HG02840 (cell line): ENCODE measurements around the gene SHROOM3.
"Not testable (repeated sequence)": the region's sequence is repeated elsewhere in the genome, so short reads cannot be mapped to it uniquely, and the experiment has no call there.

Experiments
- ATAC-seq: cut with Tn5 transposase; IDR thresholded peaks from one replicate; pipeline ENCODE4 v1.9.1; 2021; ENCODE audit warnings: mild to moderate bottlenecking, moderate library complexity, moderate number of reproducible peaks; ENCODE audit not compliant: unreplicated experiment, low FRiP score

Gene SHROOM3

GRCh38 chr4:76585897-76586360 lies 150.9 kb downstream of the SHROOM3 start:
- ATAC-seq, result no peak

- ATAC-seq, result no peak
Measured at GRCh38 chr4:76588274-76588673, 153.2 kb downstream of the SHROOM3 start.

GRCh38 chr4:76589402-76589801 lies 154.4 kb downstream of the SHROOM3 start:
- no peak for ATAC-seq

DNA sequence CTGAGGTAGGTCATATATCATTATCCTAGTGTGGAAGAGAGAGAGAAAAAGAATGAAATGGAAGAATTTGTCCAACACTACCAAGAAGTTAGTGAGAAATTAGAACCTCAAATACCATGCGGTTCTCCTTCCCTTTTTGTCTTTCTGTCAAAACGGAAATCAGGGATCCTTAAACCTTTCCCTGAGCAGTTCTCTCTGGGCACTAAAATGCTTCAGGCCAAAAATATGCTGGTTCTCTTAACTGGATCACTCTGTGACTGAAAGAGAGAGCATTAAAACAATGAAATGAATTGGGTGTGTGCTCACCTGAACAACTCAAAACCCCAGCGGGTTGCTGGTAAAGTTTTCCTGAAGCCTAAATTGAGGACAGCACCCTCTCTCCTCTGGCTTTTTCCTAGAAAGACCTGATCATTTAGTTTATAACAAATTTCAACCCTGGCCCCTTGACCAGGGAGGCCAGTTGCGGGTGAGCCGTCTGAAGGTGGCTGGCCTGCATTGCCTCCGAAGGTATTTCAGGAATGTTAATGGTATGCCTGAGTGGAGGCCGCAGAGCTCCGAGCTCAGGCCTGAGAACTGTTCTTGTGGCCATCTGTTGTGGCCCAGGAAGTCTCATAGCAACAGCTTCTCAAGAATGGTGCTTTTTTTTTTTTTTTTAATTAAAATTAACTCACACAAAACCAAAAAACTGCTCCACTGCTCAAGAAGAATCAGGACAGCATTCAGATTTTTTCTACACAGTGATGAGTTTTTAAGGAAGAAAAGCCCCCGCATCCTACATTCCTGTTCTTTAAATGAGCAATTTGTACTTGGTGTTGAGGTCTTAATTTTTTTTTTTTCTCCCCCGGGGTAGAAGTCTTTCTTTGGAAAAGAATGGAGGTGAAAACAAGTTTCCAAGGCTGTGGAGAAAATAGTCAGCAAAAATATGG lies 155.1 kb downstream of the SHROOM3 start:
- no peak for ATAC-seq

DNA sequence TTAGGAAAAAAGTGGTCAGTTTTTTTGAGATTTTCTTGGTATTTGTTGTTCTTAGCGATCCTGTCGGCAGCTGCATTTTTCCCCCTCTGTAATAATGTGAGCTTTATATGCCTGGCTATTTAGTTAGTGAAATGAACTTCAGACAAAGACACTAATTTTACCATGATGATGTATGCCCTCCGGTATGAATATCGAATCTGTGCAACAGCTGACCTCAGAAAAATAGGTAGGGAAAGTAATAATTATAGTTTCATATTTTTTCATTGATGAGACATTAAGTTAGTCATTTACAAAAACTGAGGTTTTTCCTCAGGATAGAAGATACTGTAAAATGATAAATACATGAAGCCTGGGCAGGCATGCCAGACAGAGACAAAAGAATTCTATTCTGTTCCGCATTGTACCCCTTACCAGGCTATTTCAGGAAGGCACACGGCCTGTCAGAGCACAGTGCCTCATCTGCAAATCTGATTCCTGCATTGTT lies 155.8 kb downstream of the SHROOM3 start:
- no peak for ATAC-seq

GRCh38 chr4:76591992-76592391 lies 157.0 kb downstream of the SHROOM3 start:
- ATAC-seq, result no peak

- ATAC-seq, result no peak
Measured at GRCh38 chr4:76592460-76592859, 157.4 kb downstream of the SHROOM3 start.

GRCh38 chr4:76594173-76594572 lies 159.1 kb downstream of the SHROOM3 start:
- ATAC-seq, result no peak

DNA sequence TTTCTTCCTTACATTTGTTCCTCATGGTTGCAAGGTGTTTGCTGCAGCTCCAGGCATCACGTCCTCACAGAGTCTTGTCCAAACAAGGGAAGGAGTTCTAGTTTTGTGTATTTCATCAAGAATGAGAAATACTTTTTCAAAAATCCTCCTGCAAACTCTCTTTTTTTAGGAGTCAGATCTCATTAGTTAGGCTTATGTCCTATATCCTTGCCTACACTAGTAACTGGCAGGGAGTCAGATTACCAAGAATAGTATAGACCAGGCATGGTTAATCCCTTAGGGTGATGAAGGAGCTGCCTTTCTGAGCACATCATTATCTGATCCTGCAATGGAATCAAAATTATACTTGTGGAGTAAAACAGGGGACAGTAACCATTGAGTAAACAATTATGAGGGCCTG lies 160.4 kb downstream of the SHROOM3 start:
- ATAC-seq, result no peak

DNA sequence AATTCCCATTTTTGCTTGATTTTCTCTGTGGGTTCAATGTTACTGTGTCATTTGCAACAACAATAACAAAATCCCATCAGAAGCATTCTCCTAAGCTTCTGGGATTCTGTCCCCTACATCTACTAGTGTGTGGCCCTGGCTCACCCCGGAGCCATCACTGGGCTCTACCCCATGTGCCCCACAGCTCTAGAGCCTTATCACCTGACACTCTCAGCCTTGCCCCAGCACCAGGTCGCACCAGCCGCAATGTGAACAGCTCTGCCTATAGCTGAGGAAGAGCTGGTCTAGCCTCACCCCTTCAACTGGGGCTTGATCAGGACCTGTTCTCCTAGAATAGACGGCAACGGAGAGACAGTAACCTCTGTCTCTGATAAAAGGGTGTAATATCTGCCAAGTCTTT lies 161.7 kb downstream of the SHROOM3 start:
- ATAC-seq, result no peak

- no peak for ATAC-seq
Measured at GRCh38 chr4:76597423-76597979, 162.5 kb downstream of the SHROOM3 start.

- no peak for ATAC-seq
Measured at GRCh38 chr4:76600447-76600846, 165.4 kb downstream of the SHROOM3 start.

- no peak for ATAC-seq
Measured at GRCh38 chr4:76601791-76602190, 166.8 kb downstream of the SHROOM3 start.

GRCh38 chr4:76605099-76605563 lies 170.1 kb downstream of the SHROOM3 start:
- no peak for ATAC-seq

DNA sequence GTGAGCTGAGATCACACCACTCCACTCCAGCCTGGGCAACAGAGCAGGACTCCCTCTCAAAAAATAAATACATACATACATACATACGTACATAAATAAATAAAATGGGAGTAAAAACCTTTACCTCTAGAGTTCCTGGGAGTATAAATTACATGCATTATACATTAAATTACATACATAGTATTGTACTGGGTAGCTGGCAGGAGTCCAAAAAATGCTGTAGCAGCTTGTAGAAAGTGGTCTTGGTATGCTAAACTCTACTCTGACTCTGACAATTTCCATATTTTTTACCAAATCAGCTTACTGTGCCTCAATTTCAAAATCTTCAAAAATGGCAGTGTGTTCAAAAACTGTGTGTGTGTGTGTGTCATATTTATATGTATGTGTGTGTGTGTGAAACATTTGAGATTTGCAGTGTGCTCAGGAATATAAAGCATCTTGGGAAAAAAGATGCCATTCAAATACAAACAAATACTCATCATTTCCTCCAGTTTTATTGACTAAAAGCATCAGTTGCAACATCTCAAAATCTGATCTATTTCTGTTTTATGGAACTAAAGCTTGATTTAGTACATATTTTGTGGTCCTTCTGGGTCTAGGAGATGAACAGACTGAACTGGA lies 171.7 kb downstream of the SHROOM3 start:
- no peak for ATAC-seq

DNA sequence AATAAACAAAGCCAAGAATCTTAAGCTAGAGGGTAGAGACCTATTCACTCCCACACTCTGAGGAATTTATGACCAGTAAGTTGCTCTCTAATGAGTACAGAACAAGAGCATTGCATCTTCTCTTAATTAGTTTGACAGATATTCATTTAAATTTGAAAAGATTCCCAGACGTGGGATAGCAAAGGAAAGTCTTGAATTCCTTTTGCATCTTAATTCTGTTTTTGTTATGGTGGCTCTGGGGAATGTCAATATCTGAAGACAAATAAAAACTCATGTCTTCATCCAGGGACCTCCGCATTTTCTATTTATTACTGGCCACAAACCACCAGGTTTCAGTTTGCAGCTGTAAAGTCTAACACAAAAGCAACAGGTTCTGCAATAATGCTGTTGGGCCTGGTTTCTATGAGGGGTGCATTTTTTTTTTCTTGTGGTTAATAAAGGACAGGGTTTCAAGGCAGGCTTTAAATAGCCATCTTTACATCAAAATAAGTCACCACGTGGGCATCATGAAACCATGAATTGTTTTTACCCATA lies 172.3 kb downstream of the SHROOM3 start:
- ATAC-seq, result peak; percentile 92

DNA sequence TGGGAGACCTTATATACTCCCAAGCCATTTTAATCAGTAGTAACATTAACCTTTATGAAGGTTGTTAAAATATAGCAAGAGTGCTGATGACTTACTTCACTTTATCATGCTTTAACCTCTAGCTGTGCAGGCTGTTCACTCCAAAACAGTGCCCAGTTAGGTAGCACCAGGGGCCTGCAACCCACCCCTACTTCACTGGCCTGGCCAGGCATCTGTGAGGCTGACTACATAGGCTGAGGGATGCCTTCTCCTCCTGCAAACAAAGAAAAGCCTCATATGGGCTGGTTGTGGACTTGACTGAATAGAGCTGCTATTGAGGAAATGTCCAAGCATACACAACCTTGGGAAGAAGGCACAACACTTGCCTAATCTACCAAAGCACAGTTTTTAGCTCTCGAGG lies 172.8 kb downstream of the SHROOM3 start:
- ATAC-seq, result no peak

DNA sequence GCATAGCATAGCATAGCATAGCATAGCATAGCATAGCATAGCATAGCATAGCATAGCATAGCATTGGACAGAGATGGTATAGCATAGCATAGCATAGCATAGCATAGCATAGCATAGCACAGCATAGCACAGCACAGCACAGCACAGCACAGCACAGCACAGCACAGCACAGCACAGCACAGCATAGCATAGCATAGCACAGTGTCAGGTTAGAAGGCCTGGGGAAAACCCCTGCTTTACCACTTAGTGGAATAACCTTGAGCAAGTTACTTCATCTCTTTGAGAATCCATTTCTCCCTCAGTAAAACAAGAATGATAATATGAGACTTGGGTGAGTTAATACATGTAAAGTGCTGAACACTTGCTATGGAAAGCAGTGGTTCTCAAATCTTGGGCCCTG lies 173.5 kb downstream of the SHROOM3 start:
- not testable (repeated sequence) for ATAC-seq

- ATAC-seq, result no peak
Measured at GRCh38 chr4:76610751-76611547, 175.9 kb downstream of the SHROOM3 start.

- no peak for ATAC-seq
Measured at GRCh38 chr4:76611616-76612207, 176.7 kb downstream of the SHROOM3 start.
